Amniotic epithelial cell (primary cell): ENCODE measurements around the gene TNFRSF1B.

Experiments used
- DNase-seq: peaks from one replicate; pipeline ENCODE4 v3.0.0-alpha.2; 2010; ENCODE audit warnings: low read depth

The TNFRSF1B gene

GRCh38 chr1:12176298-12177118 lies 9.7 kb downstream of the TNFRSF1B start:
- DNase-seq, result no peak

- DNase-seq, result no peak
Measured at GRCh38 chr1:12177156-12177998, 10.6 kb downstream of the TNFRSF1B start.

GRCh38 chr1:12177999-12178441 lies 11.2 kb downstream of the TNFRSF1B start:
- DNase-seq, result peak; percentile 74

- no peak for DNase-seq
Measured at GRCh38 chr1:12178511-12178910, 11.7 kb downstream of the TNFRSF1B start.

DNA sequence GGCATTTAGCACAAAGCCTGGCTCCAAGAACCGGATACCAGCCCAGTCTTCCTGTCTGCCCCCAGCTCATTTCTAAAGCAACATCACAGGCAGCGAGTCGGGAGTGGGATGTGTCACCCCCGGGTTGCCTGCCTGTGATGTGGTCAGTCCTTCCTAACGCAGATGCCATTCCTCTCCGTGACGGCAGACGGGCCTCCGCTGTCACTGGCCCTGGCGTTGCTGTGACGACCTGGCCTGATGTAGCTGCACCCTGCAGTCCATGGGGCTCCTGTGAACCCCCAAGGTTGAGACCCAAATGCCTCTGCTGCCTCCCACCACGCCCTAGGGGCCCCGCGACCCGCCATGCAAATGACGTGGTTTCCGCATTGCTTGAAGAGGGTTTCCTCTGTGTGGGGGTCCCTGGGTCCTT lies 12.3 kb downstream of the TNFRSF1B start:
- DNase-seq, result peak; percentile 51

DNA sequence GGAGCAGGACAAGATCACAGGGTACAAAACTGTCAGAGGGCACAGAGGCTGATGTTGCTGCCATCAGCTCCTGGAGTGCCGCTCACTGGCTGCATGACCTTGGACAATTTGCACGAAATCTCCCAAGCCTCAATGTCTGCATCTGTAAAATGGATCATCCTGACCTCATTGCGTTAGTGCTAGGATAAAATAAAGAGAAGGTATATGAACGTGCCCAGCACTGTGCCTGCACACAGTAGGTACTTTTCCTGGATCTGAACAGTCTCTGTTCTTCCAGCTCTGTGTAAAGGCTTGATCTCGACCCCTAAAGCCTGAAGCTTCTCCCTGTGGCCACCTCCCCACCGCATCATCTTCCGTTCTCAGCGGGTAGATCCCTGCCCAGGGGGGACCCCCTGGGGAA lies 12.9 kb downstream of the TNFRSF1B start:
- DNase-seq, result no peak

- peak; percentile 58 for DNase-seq
Measured at GRCh38 chr1:12180315-12180714, 13.5 kb downstream of the TNFRSF1B start.

- no peak for DNase-seq
Measured at GRCh38 chr1:12180903-12181302, 14.1 kb downstream of the TNFRSF1B start.

- DNase-seq, result no peak
Measured at GRCh38 chr1:12181568-12181967, 14.8 kb downstream of the TNFRSF1B start.

GRCh38 chr1:12182410-12182984 lies 15.7 kb downstream of the TNFRSF1B start:
- DNase-seq, result no peak

GRCh38 chr1:12183095-12183794 lies 16.5 kb downstream of the TNFRSF1B start:
- DNase-seq, result no peak

- peak; percentile 92 for DNase-seq
Measured at GRCh38 chr1:12184008-12184681, 17.4 kb downstream of the TNFRSF1B start.

DNA sequence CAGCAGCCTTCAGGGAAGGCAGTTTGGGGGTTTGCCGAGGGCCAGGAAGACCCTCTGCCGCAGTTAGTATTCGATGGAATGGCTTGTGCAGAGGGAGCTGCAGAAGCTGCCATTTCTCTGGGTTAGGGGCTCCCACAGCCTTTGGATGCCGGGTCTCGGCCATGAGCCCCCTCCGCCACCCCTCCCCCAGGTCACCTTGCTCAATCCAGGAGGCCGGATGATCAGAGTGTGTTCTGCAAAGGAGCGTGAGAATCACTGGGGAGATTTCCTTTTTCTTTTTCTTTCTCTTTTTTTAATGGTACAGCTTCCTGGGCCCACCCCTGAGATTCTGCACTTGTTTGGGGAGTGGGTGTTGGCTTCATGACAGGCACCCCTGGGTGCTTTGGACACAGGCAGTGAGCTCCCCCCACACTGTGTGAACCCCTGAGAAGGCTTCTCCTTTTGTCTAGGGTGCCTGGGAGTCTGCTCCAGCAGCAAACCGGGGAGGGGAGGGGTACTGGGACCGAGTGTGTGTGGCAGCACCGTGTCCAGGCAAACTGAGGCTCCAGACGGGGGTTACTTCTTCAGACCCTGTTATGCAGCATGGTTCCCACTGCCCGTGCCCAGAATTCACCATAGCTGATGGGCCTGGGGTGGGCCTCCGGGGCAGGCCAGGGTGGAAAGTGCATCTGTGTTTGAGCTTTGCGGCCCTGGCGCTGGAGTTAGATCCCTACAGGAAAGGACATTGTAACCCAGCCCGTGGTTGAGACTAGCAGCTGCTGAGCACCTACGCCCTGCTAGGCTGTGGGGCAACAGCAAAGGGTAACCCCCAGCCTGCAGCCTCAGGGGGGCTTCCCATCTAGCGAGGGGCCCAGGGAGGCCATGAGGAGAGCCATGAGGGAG lies 18.5 kb downstream of the TNFRSF1B start:
- DNase-seq, result no peak

- DNase-seq, result peak; percentile 25
Measured at GRCh38 chr1:12185918-12186678, 19.3 kb downstream of the TNFRSF1B start.

- DNase-seq, result no peak
Measured at GRCh38 chr1:12186679-12186985, 19.8 kb downstream of the TNFRSF1B start.

GRCh38 chr1:12188115-12188514 lies 21.3 kb downstream of the TNFRSF1B start:
- no peak for DNase-seq

DNA sequence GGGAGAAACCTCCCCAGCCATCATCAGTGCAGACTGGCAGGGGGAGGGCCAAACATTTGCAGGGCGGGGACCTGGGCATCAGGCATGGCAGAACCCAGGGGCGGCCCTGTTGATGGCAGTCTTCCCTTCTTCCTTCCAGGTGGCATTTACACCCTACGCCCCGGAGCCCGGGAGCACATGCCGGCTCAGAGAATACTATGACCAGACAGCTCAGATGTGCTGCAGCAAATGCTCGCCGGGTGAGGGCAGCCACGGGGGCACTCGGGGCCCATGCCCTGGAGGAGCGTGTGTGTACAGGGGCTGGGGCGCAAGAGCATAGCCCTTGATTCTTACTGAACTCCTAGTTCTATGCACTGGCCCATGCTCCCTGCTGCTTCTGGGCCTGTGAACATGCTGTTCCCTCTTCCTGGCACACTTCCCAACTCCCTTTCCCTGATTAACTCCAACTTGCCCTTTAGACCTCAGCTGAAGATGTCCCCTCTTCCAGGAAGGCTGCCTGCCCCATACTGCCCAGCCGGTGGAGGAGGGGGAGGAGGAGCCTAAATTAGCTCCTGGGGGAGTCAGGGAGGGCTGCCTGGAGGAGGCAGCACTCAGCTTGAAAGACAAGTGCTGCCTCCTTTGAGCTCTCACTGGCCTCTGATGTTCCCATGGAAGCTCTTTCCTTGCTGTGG lies 22.0 kb downstream of the TNFRSF1B start:
- DNase-seq, result no peak

DNA sequence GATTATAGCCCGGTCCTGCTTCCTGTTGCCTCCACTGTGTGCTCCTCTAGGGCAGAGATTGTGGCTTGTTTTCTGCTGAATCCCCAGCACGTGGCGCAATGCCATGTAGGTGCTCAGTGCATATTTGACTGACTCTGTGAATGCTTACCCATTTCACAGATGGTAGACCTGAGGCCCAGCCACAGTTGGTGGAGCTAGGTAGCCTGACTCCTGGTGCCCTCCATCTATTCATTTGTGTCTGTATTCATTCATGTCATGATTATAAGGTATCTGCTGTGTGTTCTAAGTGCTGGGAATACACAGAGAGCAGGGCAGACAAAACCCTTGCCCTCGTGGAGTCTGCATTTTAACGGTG lies 22.5 kb downstream of the TNFRSF1B start:
- DNase-seq, result peak; percentile 41

DNA sequence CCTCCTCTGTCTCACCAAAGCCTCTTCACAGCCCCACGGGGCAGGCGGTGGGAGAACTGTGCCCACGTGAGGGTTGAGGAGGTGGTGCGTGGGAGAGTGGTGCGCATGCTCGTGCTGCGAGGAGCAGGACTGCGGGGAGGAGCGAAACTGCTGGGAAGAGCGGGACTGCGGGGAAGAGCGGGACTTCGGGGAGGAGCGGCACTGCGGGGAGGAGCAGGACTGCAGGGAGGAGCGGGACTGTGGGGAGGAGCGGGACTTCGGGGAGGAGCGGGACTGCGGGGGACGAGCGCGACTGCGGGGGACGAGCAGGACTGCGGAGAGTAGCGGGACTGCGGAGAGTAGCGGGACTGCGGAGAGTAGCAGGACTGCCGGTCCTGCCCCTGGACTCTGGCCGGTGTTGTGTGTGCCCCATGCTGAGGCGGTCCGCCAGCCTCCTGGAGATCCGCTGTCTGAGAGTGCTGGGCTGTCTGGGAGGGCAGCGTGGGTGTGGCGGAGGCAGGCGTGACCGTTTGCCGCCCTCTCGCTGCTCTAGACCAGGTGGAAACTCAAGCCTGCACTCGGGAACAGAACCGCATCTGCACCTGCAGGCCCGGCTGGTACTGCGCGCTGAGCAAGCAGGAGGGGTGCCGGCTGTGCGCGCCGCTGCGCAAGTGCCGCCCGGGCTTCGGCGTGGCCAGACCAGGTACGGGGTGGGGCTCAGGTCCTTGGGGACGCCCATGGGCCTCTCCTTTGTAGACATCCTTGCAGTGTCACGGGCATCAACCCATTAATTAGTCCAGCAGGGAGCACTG lies 24.6 kb downstream of the TNFRSF1B start:
- DNase-seq, result no peak
